HepG2 (cell line): ENCODE data around the gene LRRN4CL. TPM values are rescaled to one million over a fixed set of nuclear protein-coding genes. Genes with fewer than 3 reads are reported as not detected.

ENCODE experiments used
- AKAP8 ChIP-seq: sonication (generic); formaldehyde crosslinking; IDR thresholded peaks from 2 replicates; pipeline ENCODE4 v1.5.1; 2020; ENCODE audit warnings: mild to moderate bottlenecking, missing genetic modification reagents
- BRCA1 ChIP-seq: sonication (generic); formaldehyde crosslinking; IDR thresholded peaks from 2 replicates; pipeline ENCODE4 v1.4.0; 2020; ENCODE audit warnings: missing genetic modification reagents
- CAMTA2 ChIP-seq: sonication (generic); formaldehyde crosslinking; IDR thresholded peaks from 2 replicates; pipeline ENCODE4 v1.4.0; 2020; ENCODE audit warnings: mild to moderate bottlenecking, missing genetic modification reagents, borderline replicate concordance
- CBX2 ChIP-seq, 2 experiments: fragments of 200-600 bp in 1 of 2; sonication (generic); formaldehyde crosslinking in 1 of 2; IDR thresholded peaks; 2 replicates each; pipeline versions ENCODE4 v1.7.0 to v1.8.1; 2018 to 2022; ENCODE audit warnings: low read depth in 2 of 2, low read length in 1 of 2, mild to moderate bottlenecking in 1 of 2, missing genetic modification reagents in 1 of 2
- GATAD1 ChIP-seq: IDR thresholded peaks from 2 replicates; pipeline ENCODE4 v1.6.1; 2016; ENCODE audit warnings: missing genetic modification reagents, missing compliant biosample characterization
- GPN1 ChIP-seq: sonication (generic); formaldehyde crosslinking; IDR thresholded peaks from 2 replicates; pipeline ENCODE4 v1.5.1; 2020; ENCODE audit warnings: missing genetic modification reagents, borderline replicate concordance
- KDM5A ChIP-seq: fragments of 200-600 bp; sonication (generic); IDR thresholded peaks from 2 replicates; pipeline ENCODE4 v1.7.0; 2018; ENCODE audit warnings: antibody characterized with exemption, mild to moderate bottlenecking, low read length, borderline replicate concordance
- NR2F6 ChIP-seq, 2 experiments: IDR thresholded peaks; 2 replicates each; pipeline ENCODE4 v1.6.1; 2016; ENCODE audit warnings: antibody characterized with exemption in 1 of 2, mild to moderate bottlenecking in 1 of 2
- RELA ChIP-seq: sonication (generic); formaldehyde crosslinking; IDR thresholded peaks from 2 replicates; pipeline ENCODE4 v1.4.0; 2020; ENCODE audit warnings: missing genetic modification reagents
- REST ChIP-seq, 2 experiments: IDR thresholded peaks; 2 replicates each; pipeline ENCODE4 v1.6.1; 2011 to 2012; ENCODE audit warnings: low read length in 2 of 2, borderline replicate concordance in 1 of 2, low read depth in 1 of 2, mild to moderate bottlenecking in 1 of 2, moderate library complexity in 1 of 2
- RFX1 ChIP-seq: fragments of 450-650 bp; IDR thresholded peaks from 2 replicates; pipeline ENCODE4 v1.6.1; 2017
- SRSF1 ChIP-seq: fragments of 200-400 bp; formaldehyde crosslinking; optimal IDR thresholded peaks from 2 replicates; pipeline ENCODE3; 2017; ENCODE audit warnings: mild to moderate bottlenecking, low read depth, low read length, moderate library complexity
- TBX2 ChIP-seq: sonication (generic); formaldehyde crosslinking; IDR thresholded peaks from 2 replicates; pipeline ENCODE4 v1.5.0; 2020; ENCODE audit warnings: missing genetic modification reagents, mild to moderate bottlenecking, borderline replicate concordance
- XRCC5 ChIP-seq: fragments of 200-400 bp; formaldehyde crosslinking; optimal IDR thresholded peaks from 2 replicates; pipeline ENCODE3; 2017; ENCODE audit warnings: mild to moderate bottlenecking, low read length
- ZFP91 ChIP-seq: sonication (generic); formaldehyde crosslinking; IDR thresholded peaks from 2 replicates; pipeline ENCODE4 v1.9.0; 2022; ENCODE audit warnings: missing genetic modification reagents, mild to moderate bottlenecking, borderline replicate concordance
- ZNF44 ChIP-seq: sonication (generic); formaldehyde crosslinking; IDR thresholded peaks from 2 replicates; pipeline ENCODE4 v1.5.1; 2020; ENCODE audit warnings: mild to moderate bottlenecking, missing genetic modification reagents
- ZNF503 ChIP-seq: sonication (generic); formaldehyde crosslinking; IDR thresholded peaks from 2 replicates; pipeline ENCODE4 v1.4.0; 2020; ENCODE audit warnings: missing genetic modification reagents
- ZNF550 ChIP-seq: sonication (generic); formaldehyde crosslinking; IDR thresholded peaks from 2 replicates; pipeline ENCODE4 v1.4.0; 2020; ENCODE audit warnings: mild to moderate bottlenecking, missing genetic modification reagents, borderline replicate concordance
- ZNF589 ChIP-seq: sonication (generic); formaldehyde crosslinking; conservative IDR thresholded peaks from 2 replicates; pipeline ENCODE4 v1.8.0; 2022; ENCODE audit warnings: mild to moderate bottlenecking, moderate library complexity, missing genetic modification reagents
- ZNF740 ChIP-seq: sonication (generic); formaldehyde crosslinking; IDR thresholded peaks from 2 replicates; pipeline ENCODE4 v1.4.0; 2020; ENCODE audit warnings: missing genetic modification reagents
- ZNF766 ChIP-seq: sonication (generic); formaldehyde crosslinking; IDR thresholded peaks from 2 replicates; pipeline ENCODE4 v1.5.0; 2020; ENCODE audit warnings: missing genetic modification reagents, borderline replicate concordance
- polyA plus RNA-seq, 8 experiments: library from polyadenylated mRNA; depleted of rRNA in 3 of 8; stranded (reverse) in 7 of 8; unstranded in 1 of 8; fragments of >200 nt; fragmentation: Illumina TruSeq in 4 of 8; extraction: Trizol in 4 of 8; gene quantifications; 2 replicates each; pipeline versions ENCODE4 v1.2.1 to v1.2.3, GENCODE V29; 2011 to 2016; ENCODE audit warnings: low read depth in 4 of 8, missing spikeins in 1 of 8, mixed read lengths in 1 of 8; ENCODE audit not compliant: insufficient read depth in 1 of 8
- total RNA-seq, 5 experiments: library from RNA; depleted of rRNA; stranded (reverse); fragments of >200 nt; fragmentation: Illumina TruSeq; extraction: Trizol; gene quantifications; 2 replicates each; pipeline ENCODE4 v1.2.3, GENCODE V29; 2016; ENCODE audit warnings: low read depth in 1 of 5

LRRN4CL gene
- total and polyA plus RNA-seq, 2 of the 13 experiments (the other 11 are each of a cell fraction or from before 2014, with no cell fraction given), result 0.11 TPM; not detected in 1

- TF ChIP-seq ZNF503 (no peak), ZNF550 (no peak), REST (IDR thresholded peaks at IDR 0.05; ENCODE audit: borderline replicate concordance in 1 of 2, low read depth in 1 of 2, low read length in 2 of 2) (peak in 1 of 2 experiments; percentile 73; a peak in 1 of 4 replicates), ZNF589 (CRISPR knock-in tag) (no peak), GATAD1 (CRISPR knock-in tag) (peak; percentile 79), TBX2 (CRISPR knock-in tag) (0 out of 2 replicates have a peak, but pooled peaks have one; percentile 22), NR2F6 (IDR thresholded peaks at IDR 0.05) (peak; percentile 80; the same call in 1 of the 2 replicates), NR2F6 (CRISPR knock-in tag; IDR thresholded peaks at IDR 0.05) (peak; percentile 85), ZNF44 (no peak), AKAP8 (CRISPR knock-in tag) (no peak; the same call in 1 of the 2 replicates), KDM5A (peak; percentile 71; the same call in 1 of the 2 replicates), RELA (CRISPR knock-in tag) (no peak), ZFP91 (CRISPR knock-in tag) (peak; percentile 53; the same call in 1 of the 2 replicates), GPN1 (CRISPR knock-in tag) (0 out of 2 replicates have a peak, but pooled peaks have one; percentile 16), CBX2 (IDR thresholded peaks at IDR 0.05; ENCODE audit: low read depth, low read length) (no peak), CBX2 (CRISPR knock-in tag; IDR thresholded peaks at IDR 0.05; ENCODE audit: low read depth) (no peak), CAMTA2 (CRISPR knock-in tag) (no peak), XRCC5 (peak; percentile 31), SRSF1 (peak; percentile 91), ZNF766 (CRISPR knock-in tag) (no peak), ZNF740 (no peak), BRCA1 (CRISPR knock-in tag) (no peak), RFX1 (no peak)
These were observed 43.1 kb downstream of the LRRN4CL start, which contains the start of gene GANAB (continued) for GRCh38 chr11:62645946-62646824.
